Gastrocnemius medialis (tissue), 4 donors: ENCODE results near the gene LPCAT1.

Experiments used
- POLR2A ChIP-seq, 2 donors: fragments of 450-650 bp; IDR thresholded peaks; one replicate each; pipeline ENCODE4 v1.6.1; 2017; ENCODE audit warnings: antibody characterized with exemption in 2 of 2, mild to moderate bottlenecking in 2 of 2, moderate library complexity in 2 of 2
- TF ChIP-seq, protein P1 (sequence below), 5 experiments: fragments of 450-650 bp in 3 of 5; fragments of 200-600 bp in 2 of 5; sonication (generic) in 2 of 5; IDR thresholded peaks in 4 of 5; conservative IDR thresholded peaks in 1 of 5; 1 replicate in 4 of 5; 2 replicates in 1 of 5; pipeline ENCODE4 v1.5.1; 2016 to 2019; ENCODE audit warnings: antibody characterized with exemption in 5 of 5, mild to moderate bottlenecking in 3 of 5, moderate library complexity in 3 of 5

- TF ChIP-seq, protein P1, sequence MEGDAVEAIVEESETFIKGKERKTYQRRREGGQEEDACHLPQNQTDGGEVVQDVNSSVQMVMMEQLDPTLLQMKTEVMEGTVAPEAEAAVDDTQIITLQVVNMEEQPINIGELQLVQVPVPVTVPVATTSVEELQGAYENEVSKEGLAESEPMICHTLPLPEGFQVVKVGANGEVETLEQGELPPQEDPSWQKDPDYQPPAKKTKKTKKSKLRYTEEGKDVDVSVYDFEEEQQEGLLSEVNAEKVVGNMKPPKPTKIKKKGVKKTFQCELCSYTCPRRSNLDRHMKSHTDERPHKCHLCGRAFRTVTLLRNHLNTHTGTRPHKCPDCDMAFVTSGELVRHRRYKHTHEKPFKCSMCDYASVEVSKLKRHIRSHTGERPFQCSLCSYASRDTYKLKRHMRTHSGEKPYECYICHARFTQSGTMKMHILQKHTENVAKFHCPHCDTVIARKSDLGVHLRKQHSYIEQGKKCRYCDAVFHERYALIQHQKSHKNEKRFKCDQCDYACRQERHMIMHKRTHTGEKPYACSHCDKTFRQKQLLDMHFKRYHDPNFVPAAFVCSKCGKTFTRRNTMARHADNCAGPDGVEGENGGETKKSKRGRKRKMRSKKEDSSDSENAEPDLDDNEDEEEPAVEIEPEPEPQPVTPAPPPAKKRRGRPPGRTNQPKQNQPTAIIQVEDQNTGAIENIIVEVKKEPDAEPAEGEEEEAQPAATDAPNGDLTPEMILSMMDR (IDR thresholded peaks at IDR 0.05 in 4 of 5, conservative IDR thresholded peaks at IDR 0.05 in 1 of 5): no peak
- TF ChIP-seq POLR2A (IDR thresholded peaks at IDR 0.05): no peak
These were observed 87.1 kb downstream of the LPCAT1 start for GRCh38 chr5:1436681-1437080.
